Esophagus (tissue), 2 donors: ENCODE data around the gene PGRMC2. TPM values are rescaled to one million over a fixed set of nuclear protein-coding genes. Genes with fewer than 3 reads are reported as not detected.

ENCODE experiments used
- H3K27ac ChIP-seq, 2 donors: one replicate each; pipeline ENCODE4 v1.5.1; 2013; ENCODE audit warnings: low read depth in 2 of 2, mild to moderate bottlenecking in 2 of 2, inconsistent platforms in 1 of 2, low read length in 1 of 2, moderate library complexity in 1 of 2
- H3K27me3 ChIP-seq, 2 donors: one replicate each; pipeline ENCODE4 v1.6.1; 2013; ENCODE audit warnings: low read length in 2 of 2, control low read depth in 1 of 2, mild to moderate bottlenecking in 1 of 2; ENCODE audit not compliant: insufficient read depth in 2 of 2, control insufficient read depth in 1 of 2
- H3K36me3 ChIP-seq, 2 donors: one replicate each; pipeline ENCODE4 v1.6.1; 2013; ENCODE audit warnings: low read length in 1 of 2; ENCODE audit not compliant: control insufficient read depth in 2 of 2, insufficient read depth in 2 of 2
- H3K4me1 ChIP-seq, 2 donors: one replicate each; pipeline ENCODE4 v1.6.1; 2013; ENCODE audit warnings: low read length in 1 of 2; ENCODE audit not compliant: control insufficient read depth in 2 of 2, insufficient read depth in 2 of 2
- H3K4me3 ChIP-seq, 2 donors: one replicate each; pipeline ENCODE4 v1.5.1; 2013; ENCODE audit warnings: low read length in 2 of 2, mild to moderate bottlenecking in 2 of 2, low read depth in 1 of 2, moderate library complexity in 1 of 2
- H3K9me3 ChIP-seq, 2 donors: one replicate each; pipeline ENCODE4 v1.6.1; 2013; ENCODE audit warnings: mild to moderate bottlenecking in 2 of 2, low read depth in 1 of 2, low read length in 1 of 2, moderate library complexity in 1 of 2; ENCODE audit not compliant: control insufficient read depth in 2 of 2, insufficient read depth in 1 of 2
- whole genome bisulfite sequencing, 2 donors: extraction: QIAGEN DNeasy Blood & Tissue Kit; methylation state at CpG; one replicate each; pipeline ENCODE4 v1.1.7; 2013; 5-methylcytosine and 5-hydroxymethylcytosine counted together
- polyA plus RNA-seq, 2 donors: library from polyadenylated mRNA; stranded (reverse); fragments of 200-250 nt; gene quantifications; one replicate each; pipeline ENCODE4 v1.2.3, GENCODE V29; 2013
- donor health status: healthy with polysubstance abuse.
- donor health status: Bipolar disorder and iron deficiency.

Gene PGRMC2
- polyA plus RNA-seq, 2 donors = 23.2 to 29.0 TPM

- Histone ChIP-seq H3K4me3 (no peak overlapping the region), H3K27me3 (no peaks in the 10 kb centered on the region), H3K4me1 (no peaks in the 10 kb centered on the region), H3K9me3 (no peaks in the 10 kb centered on the region), H3K27ac (no peak overlapping the region), H3K36me3 (no peaks in the 10 kb centered on the region)
- WGBS, 2 donors = 96 to 97% methylated on average over 2 of the region's 2 CpGs
These were observed 15.8 kb upstream of the PGRMC2 start for GRCh38 chr4:128303405-128303785.

DNA sequence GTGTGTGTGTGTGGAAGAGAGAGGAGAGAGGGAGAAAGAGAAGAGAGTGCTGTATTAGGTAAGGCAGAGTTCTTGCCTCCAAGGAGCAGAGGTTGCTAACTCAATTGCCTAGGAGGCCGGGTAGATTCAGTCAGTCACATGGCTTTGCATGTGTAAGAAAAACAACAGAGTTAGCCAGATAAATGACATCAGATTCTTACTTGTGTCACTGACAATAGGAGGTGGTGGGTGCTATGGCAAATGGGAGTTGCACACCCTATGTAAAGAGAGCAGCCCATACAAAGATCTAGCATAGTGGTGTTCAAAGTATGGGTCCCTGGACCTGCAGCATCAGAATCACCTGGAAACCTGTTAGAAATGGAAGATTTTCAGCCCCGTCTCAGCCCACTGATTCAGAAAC, 14.4 kb upstream of the PGRMC2 start:
- Histone ChIP-seq H3K27me3 (no peaks in the 10 kb centered on the region), H3K9me3 (no peaks in the 10 kb centered on the region), H3K4me1 (peaks cover 0 to 3% of the 10 kb centered on the region in 2 donors), H3K4me3 (no peak overlapping the region), H3K27ac (no peak overlapping the region), H3K36me3 (no peaks in the 10 kb centered on the region)
- WGBS, 2 donors = 71 to 90% methylated on average over 2 of the region's 2 CpGs

GRCh38 chr4:128299848-128300247, 12.2 kb upstream of the PGRMC2 start:
- Histone ChIP-seq H3K9me3 (no peaks in the 10 kb centered on the region), H3K27me3 (no peaks in the 10 kb centered on the region), H3K4me3 (no peak overlapping the region), H3K36me3 (no peaks in the 10 kb centered on the region), H3K4me1 (peaks cover 0 to 3% of the 10 kb centered on the region in 2 donors), H3K27ac (no peak overlapping the region)
- 52 to 67% methylated on average over 1 of the region's 1 CpG for WGBS, 2 donors

DNA sequence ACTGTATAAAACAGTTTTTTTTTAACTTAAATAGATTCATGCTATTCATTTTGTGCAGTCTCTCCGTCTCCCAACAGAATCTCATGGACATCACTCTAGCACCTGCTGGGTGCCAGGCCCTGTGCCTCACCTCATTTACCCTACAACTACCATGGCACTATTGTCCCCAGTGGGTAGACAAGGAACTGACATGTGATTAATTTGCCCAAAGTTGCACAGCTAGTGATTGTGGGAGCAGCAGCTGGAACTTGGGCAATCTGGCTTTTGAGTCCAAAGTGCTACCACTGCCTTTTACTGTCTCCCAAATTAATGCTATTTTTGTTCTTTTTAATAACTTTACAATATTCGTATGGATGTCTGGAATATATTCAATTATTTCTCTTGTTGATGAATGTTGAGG, 11.2 kb upstream of the PGRMC2 start:
- no peaks in the 10 kb centered on the region for H3K9me3 ChIP-seq
- no peak overlapping the region for H3K4me3 ChIP-seq
- WGBS, 2 donors = 75 to 89% methylated on average over 2 of the region's 2 CpGs
- no peaks in the 10 kb centered on the region for H3K36me3 ChIP-seq
- H3K4me1 ChIP-seq = peaks cover 0 to 3% of the 10 kb centered on the region in 2 donors
- H3K27ac ChIP-seq = no peak overlapping the region
- H3K27me3 ChIP-seq = no peaks in the 10 kb centered on the region

DNA sequence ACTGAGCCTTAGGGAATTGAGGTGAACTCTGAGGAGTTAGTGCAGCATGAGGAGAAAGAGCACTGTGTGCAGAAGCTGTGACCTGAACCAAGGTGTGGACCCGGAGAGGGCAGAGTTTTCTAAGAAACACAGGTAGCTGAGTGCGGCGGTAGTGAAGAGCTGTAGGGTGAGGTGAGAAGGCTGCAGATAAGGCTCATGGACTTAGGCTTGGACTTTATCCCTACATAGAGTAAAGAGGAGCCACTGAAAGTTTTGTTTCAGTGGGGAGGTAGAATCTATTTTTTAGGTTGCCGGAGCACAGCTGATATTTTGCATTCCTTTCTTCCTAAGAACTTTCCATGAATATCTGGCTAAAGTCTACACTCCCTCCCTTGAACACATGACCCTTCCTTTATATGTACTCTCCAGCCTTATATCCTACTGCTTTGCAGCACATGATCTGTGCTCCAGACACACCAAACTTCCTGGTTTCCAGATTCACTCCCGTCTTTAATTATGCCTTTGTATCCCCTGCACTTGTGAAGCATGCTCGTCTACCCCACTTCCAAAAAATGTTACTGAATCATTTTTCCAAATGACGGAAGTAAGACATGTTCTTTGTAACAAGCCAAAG, 10.6 kb upstream of the PGRMC2 start:
- WGBS, 2 donors = 72 to 92% methylated on average over 7 of the region's 7 CpGs
- no peak overlapping the region for H3K27ac ChIP-seq
- H3K9me3 ChIP-seq = no peaks in the 10 kb centered on the region

DNA sequence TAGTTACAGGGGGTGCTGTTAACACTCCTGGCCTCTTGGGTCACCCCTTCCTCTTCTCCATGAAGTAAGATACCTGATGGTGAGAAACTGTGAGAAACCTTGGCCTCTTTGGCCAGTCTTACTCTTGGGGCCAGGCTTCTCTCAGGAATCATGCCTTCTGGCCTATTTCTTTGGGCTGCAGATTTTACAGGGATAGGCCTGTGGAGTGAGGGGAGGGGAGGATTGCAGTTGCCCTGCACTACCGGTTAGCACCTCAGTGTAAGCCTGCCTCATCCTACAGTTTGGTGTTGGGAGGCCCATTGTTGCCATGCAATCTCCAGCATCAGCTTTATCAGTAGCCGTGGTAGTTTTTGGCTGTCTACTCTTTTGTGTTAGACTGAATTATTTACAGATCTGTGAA, 7.6 kb upstream of the PGRMC2 start:
- Histone ChIP-seq H3K27ac (no peak overlapping the region), H3K36me3 (no peaks in the 10 kb centered on the region), H3K9me3 (no peaks in the 10 kb centered on the region), H3K27me3 (no peaks in the 10 kb centered on the region), H3K4me3 (no peak overlapping the region), H3K4me1 (peaks cover 0 to 3% of the 10 kb centered on the region in 2 donors)
- WGBS, 2 donors = 83 to 90% methylated on average over 2 of the region's 2 CpGs

More for the DNA sequence above, 10.6 kb upstream of the PGRMC2 start:
- Histone ChIP-seq H3K4me3 (no peak overlapping the region), H3K27me3 (no peaks in the 10 kb centered on the region), H3K4me1 (peaks cover 0 to 3% of the 10 kb centered on the region in 2 donors), H3K36me3 (no peaks in the 10 kb centered on the region)

- H3K27ac ChIP-seq = no peak overlapping the region
- H3K9me3 ChIP-seq = no peaks in the 10 kb centered on the region
- WGBS, 2 donors = 70 to 71% methylated on average over 3 of the region's 3 CpGs
- no peak overlapping the region for H3K4me3 ChIP-seq
- H3K27me3 ChIP-seq = no peaks in the 10 kb centered on the region
- no peaks in the 10 kb centered on the region for H3K36me3 ChIP-seq
- peaks cover 0 to 3% of the 10 kb centered on the region in 2 donors for H3K4me1 ChIP-seq
These were observed 6.9 kb upstream of the PGRMC2 start for GRCh38 chr4:128294464-128294863.

DNA sequence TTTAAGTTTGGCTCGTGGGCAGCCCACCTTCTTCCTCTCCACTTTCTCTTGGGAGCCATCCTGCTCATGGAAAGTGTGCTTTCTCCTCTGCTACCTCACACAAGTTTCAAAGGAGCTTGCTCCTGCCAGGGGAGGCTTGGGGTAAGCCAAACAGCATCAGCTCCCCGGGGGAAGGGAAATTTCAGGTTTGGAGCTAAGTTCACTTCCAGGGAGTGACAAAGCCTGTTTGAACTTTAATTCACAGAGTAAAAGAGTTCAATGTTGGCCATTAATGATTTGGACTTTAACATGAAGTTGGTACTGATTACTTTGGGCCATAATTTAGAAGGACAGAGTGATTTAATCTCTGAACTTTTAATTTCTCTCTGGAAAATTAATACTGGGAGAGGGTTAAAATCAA, 4.7 kb upstream of the PGRMC2 start:
- no peaks in the 10 kb centered on the region for H3K27me3 ChIP-seq
- H3K4me3 ChIP-seq = no peak overlapping the region
- WGBS, 2 donors = 74 to 81% methylated on average over 2 of the region's 2 CpGs
- no peaks in the 10 kb centered on the region for H3K9me3 ChIP-seq
- no peak overlapping the region for H3K27ac ChIP-seq
- no peaks in the 10 kb centered on the region for H3K36me3 ChIP-seq
- H3K4me1 ChIP-seq = no peaks in the 10 kb centered on the region

GRCh38 chr4:128291096-128291495, 3.5 kb upstream of the PGRMC2 start:
- H3K27ac ChIP-seq = no peak overlapping the region
- 62 to 82% methylated on average over 2 of the region's 2 CpGs for WGBS, 2 donors
- H3K27me3 ChIP-seq = no peaks in the 10 kb centered on the region
- no peaks in the 10 kb centered on the region for H3K4me1 ChIP-seq
- H3K4me3 ChIP-seq = no peak overlapping the region
- no peaks in the 10 kb centered on the region for H3K36me3 ChIP-seq
- H3K9me3 ChIP-seq = no peaks in the 10 kb centered on the region

DNA sequence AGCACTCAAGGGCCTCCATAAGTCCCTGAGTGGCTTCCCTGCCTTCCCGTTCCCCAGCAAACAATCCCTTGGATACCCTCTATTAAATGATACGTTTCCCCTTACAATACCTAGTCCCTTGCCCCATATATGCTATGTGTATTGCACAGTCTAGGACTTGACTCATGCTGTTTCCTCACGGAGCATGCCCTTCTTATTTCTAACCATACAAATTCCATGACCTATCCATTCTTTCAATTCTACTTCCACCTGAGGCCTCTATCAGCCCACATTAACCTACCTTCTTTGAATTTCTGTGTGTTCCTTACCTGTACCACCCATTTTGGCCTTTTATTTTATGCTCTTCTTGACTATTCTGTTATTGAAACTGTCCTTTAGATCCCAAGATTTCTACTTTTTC, 2.9 kb upstream of the PGRMC2 start:
- 90 to 92% methylated on average over 3 of the region's 3 CpGs for WGBS, 2 donors
- Histone ChIP-seq H3K4me1 (no peaks in the 10 kb centered on the region), H3K27me3 (no peaks in the 10 kb centered on the region), H3K27ac (no peak overlapping the region), H3K36me3 (no peaks in the 10 kb centered on the region), H3K9me3 (no peaks in the 10 kb centered on the region), H3K4me3 (no peak overlapping the region)
